Fibroblast of peridontal ligament (primary cell): ENCODE data around the gene ANXA6.
A peak's percentile ranks its signal among the peaks of the same experiment; 100 is the strongest.

Experiments
- DNase-seq: peaks from one replicate; pipeline ENCODE4 v3.0.0-alpha.2; 2010; ENCODE audit errors: extremely low read depth

The ANXA6 gene

DNA sequence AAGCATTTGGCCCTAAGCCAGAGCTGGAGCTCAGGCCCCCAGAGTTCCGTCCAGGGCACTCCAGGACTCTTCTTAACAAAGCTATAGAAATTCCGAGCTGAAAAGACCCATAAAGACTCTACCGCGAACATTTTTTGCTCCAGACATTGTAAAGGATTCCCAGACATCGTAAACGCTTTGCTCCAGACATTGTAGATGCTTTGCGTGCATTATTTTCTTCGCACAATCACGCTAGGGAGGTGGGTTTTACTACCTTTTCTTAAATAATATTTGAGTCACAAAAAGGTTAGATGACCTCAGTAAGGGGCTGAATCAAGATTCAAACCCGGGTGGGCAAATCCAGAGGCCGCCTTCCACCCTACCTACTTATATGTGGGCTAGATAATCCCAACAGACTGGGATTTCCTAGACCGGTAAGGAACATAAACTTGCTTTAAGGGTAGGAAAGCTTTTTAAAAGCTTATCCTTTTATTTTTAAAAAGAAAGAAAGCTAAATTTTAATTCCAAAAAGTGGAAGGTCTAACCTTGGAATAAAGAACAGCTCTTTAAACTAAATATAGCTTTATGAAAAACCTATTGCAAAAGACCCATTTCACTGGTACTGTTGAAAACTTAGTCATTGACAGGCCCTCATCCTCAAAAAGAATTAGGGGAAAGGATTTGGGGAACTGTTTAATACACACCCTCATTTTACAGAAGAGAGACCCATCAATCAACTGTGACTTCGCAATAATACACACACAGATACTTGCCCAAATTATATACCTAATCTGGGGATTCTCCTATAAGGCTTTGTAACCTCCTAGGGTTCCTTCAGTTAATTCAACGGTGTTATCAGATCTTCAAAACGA is 75.9 kb downstream of the ANXA6 start:
- peak; percentile 72 for DNase-seq

DNA sequence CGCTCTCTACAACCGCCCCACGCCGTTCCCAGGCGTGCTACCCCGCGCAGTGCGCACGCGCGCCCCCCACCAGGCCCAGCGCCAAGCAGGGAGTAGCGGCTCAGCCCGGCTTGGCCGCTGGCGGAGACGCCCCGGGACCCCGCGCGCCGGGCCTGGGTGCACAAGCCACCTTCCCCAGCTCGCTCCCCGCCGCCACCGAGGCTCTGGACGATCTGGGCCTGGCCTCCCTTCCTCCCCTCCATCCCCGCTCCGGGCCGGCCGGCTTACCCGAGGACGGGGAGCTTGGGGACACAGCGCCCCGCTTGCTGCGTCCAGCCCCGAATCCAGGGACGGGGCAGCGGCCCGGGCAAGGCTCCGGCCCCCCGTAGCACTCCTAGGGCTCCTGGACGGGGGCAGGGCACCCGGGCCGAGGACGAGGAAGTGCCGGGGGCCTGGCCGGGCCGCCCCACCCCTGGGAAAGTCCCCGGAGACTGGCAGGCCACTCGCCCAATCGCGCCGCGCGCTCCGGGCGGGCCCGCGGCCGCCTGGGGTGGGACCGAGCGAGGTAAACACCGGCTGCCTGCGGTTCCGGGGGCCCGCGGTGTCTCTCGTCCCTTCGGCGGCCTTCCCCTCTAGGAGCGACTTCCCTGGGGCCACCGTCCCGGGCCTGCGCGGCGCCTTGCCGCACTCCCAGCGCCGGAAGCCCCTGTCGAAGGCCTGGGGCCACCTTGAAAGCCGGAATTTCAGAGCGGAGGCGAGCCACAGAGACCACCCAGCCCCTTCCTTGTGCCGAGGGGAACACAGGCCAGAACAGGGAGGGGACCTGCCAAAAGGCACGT is 76.8 kb downstream of the ANXA6 start, which contains the start of gene TNIP1:
TNIP1 (minus strand) TSS at position 422 of the 818 bp plus-strand sequence. CDS start 15,939 bp downstream, outside the sequence.
- peak; percentile 79 for DNase-seq

DNA sequence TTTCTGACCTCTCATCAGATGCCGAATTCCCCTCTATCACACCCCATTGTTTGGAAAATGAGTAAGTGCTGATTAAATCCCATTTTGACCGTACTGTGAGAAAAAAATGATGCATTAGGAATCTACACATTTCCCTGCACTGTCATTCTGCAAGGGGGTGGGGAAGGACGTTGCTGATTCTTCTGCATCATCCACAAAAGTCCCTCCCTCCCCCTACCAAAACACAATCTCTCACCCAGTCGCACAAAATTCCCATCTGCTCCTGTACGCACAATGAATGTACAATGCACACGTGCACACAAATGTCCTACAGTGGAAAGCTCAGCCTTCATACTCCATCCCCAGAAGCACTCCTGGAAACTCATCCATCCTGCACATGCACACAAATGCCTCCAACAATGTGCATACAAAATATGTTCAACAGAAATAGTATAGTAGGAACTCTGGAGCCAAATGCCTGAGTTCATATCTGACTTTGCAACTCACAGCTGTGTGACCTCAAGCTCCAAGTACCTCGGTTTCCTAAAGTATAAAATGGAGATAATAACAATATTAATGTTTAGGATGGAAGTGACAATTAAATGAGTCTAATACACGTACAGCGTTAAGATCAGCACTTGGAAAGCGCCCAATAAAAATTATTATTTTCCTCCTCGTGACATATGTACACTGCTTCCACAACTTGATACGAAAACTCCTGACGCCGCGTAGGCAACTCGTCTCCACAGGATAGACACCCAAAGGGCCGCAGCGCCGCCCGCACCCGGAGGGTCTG is 77.6 kb downstream of the ANXA6 start:
- peak; percentile 37 for DNase-seq

- DNase-seq = no peak
These were observed 78.9 kb downstream of the ANXA6 start for GRCh38 chr5:151078490-151079262.

GRCh38 chr5:151077967-151078366 is 79.6 kb downstream of the ANXA6 start:
- DNase-seq = no peak

- no peak for DNase-seq
These were observed 80.2 kb downstream of the ANXA6 start for GRCh38 chr5:151077419-151077818.

DNA sequence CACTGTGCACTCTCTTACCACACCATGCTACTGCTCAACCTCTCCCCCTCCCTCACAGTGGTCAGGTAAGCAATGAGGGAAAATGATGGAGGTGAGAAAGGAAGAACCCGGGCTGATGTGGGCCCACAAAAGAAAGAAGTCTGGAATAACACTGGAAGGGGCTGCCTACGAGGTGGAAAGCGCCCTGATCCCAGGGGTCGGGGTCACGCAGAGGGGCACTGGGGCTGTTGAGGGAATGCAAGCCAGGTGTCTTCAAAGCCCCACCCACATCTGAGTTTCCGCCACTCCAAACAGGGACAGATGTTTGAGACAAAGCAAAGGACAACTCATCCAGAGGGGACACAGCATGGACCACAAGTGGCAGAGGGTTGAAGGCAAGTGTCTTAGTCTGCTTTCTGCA is 81.0 kb downstream of the ANXA6 start:
- DNase-seq = no peak

DNA sequence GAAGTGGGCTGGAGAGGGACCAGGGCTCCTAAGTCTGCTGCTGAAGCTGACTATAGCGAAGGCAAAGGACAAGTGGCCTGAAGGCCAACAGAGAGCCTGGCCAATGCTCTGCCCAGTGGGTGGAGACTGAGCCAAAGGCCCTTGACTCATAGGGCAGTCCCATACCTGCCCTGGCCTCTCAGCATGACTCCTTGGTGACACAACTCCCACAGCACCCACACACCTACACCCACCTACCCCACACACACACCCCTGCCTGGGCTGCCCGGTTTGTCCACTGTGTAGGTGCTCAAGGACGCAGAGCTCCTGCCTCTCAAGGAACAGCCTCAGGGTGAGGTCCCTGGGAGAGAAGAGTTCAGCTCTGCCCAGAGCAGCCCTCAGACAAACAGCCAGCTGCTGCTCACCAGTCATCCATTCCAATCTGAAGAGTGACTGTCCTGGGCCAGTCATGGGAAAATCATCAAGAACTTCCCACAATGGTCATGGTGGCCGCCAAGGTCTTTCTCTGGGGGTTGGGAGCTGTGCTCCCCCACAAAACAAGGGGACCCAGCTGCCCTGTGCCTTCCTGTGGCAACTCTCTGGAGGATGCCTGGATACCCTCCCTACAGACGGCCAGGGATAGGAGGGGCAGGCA is 81.8 kb downstream of the ANXA6 start:
- DNase-seq = no peak

DNA sequence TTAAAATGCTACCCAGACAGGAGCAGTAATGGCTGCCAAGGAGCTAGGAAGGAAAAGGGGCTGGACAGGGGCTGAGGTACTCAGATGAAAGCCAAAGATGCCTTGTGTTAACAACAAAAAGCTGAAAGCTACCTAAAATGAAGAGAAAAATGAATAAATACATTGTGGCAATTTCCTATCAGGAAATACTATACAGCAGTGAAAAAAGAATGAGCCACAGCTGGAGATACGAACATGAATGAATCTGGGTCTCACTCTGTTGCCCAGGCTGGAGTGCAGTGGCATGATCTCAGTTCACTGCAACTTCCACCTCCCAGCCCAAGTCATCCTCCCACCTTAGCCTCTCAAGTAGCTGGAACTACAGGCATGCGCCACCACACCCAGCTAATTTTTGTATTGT is 83.0 kb downstream of the ANXA6 start:
- no peak for DNase-seq

GRCh38 chr5:151073280-151073679 is 84.3 kb downstream of the ANXA6 start:
- DNase-seq = no peak

GRCh38 chr5:151072630-151073025 is 85.0 kb downstream of the ANXA6 start:
- no peak for DNase-seq

DNA sequence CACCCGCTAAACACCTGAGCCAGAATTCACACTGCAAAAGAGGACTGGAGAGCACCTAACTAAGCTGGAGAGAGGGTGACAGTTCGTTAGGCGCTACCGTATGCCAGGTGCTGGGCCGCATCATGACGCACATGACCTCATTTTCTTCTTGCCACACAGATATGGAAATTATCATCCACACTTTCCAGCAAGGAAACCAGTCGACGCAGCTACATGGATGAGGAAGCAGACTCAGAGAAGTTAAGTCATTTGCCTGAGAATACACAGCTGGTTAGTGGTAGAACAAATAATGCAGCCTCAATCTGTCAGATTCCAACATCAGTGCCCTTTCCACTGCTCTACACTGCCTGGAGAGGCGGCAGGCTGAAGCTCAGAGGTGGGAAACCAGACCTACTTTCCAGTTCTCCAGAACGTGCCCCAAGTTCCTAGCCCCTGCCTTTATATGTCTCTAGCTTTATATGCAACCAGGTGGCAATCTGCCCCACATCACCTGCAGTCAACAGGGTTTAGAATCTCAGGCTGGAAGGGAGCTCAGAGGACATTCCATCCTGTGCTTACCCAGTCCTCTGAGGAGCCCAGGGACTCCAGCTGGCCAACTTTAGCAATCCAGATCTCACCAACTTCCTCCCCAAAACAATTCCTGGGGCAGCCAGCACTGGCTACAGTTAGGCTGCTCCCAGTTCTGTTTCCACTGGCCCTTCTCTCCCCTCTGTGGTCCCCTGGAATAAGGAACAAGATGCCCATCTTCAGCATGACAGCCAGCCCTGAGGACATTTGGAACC is 85.5 kb downstream of the ANXA6 start:
- DNase-seq = no peak

GRCh38 chr5:151071021-151071420 is 86.6 kb downstream of the ANXA6 start:
- DNase-seq = no peak

GRCh38 chr5:151070449-151070848 is 87.1 kb downstream of the ANXA6 start:
- DNase-seq = no peak

- DNase-seq = no peak
These were observed 89.0 kb downstream of the ANXA6 start for GRCh38 chr5:151068433-151069197.

- DNase-seq = no peak
These were observed 89.7 kb downstream of the ANXA6 start for GRCh38 chr5:151067632-151068432.

GRCh38 chr5:151066920-151067319 is 90.7 kb downstream of the ANXA6 start:
- no peak for DNase-seq

DNA sequence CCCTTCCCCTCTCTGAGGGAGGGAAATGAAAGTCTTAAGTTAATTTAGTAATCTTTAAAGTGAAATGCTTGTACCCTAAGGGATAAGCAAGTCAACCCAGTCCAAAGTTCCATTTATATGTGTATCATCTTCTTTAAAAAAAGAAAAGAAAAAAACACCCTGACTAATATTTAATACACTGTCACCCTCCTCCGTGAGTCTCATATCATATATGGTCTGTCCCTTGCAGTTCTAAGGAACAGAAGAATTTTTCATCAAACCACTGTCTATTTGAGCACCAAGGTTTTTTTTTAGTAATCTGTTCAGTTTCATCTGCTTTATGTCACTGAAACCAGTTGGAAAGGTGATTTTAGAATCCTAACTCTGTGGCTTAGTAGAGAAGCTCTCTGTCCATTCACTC is 92.0 kb downstream of the ANXA6 start:
- no peak for DNase-seq
